Urinary bladder (tissue), 4 donors: ENCODE results near the gene SLC26A2. TPM values are rescaled to one million over a fixed set of nuclear protein-coding genes. Genes with fewer than 3 reads are reported as not detected.

Experiments
- DNase-seq: peaks from one replicate; pipeline ENCODE4 v3.0.0-alpha.2; 2015; ENCODE audit errors: extremely low spot score
- H3K27ac ChIP-seq: one replicate; pipeline ENCODE4 v1.5.1; 2013; ENCODE audit warnings: low read depth, mild to moderate bottlenecking, moderate library complexity
- H3K36me3 ChIP-seq: one replicate; pipeline ENCODE4 v1.6.1; 2013; ENCODE audit warnings: mild to moderate bottlenecking, moderate library complexity; ENCODE audit not compliant: insufficient read depth
- H3K4me1 ChIP-seq: one replicate; pipeline ENCODE4 v1.6.1; 2013; ENCODE audit warnings: mild to moderate bottlenecking, moderate library complexity; ENCODE audit not compliant: insufficient read depth
- H3K4me3 ChIP-seq: one replicate; pipeline ENCODE4 v1.5.1; 2013; ENCODE audit warnings: low read depth, low read length
- WGBS: extraction: QIAGEN DNeasy Blood & Tissue Kit; methylation state at CpG from one replicate; pipeline ENCODE4 v1.1.7; 2013; 5-methylcytosine and 5-hydroxymethylcytosine counted together
- polyA plus RNA-seq: library from polyadenylated mRNA; stranded (reverse); fragments of 200-250 nt; gene quantifications from one replicate; pipeline ENCODE4 v1.2.3, GENCODE V29; 2013
- total RNA-seq: library from RNA; depleted of rRNA; stranded (reverse); fragments of >200 nt; gene quantifications from one replicate; pipeline ENCODE4 v1.2.3, GENCODE V29; 2014
- donor health status: healthy with polysubstance abuse.
- donor health status: healthy.

The SLC26A2 gene
- total and polyA plus RNA-seq, 2 donors = 5.0 to 34.9 TPM

DNA sequence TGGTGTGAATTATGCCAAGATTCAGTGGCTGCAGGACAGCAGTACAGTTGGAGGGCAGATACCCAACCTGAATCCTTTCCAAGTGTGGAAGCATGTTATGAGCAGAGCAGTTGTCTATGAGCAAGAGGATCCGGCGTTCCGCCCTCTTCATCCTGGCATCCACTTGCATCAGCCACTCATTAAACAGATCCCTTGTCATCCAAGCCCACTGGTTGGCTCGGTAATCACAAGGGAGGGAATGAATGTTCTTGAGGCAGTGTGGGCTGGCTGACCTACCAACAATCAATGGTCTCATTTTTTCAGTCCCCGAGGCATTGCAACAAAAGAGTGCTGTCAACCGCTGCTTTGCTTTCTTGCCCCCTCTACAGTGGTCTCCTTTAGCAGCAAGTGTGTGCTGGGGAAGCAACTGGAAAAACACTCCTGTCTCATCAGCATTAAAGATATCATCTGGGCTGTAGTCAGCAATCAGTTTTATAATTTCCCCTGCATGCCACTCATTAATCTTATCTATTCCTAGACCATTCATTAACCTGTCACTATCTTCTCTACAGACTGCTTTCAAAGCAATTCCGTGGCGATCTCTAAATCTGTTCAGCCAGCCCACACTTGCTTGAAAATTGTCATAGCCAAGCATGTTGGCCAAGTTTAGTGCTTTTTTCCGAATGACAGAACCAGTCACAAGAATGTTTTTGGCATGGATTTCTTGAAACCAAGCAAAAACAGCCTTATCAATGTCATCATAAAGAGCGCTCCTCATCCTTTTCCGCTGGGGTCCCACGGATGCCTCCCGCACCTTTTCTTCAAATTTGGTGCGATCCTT is 35.0 kb downstream of the SLC26A2 start:
- DNase-seq = no peak
- no peak overlapping the region for H3K4me3 ChIP-seq
- H3K27ac ChIP-seq = no peak overlapping the region
- H3K4me1 ChIP-seq = no peaks in the 10 kb centered on the region
- H3K36me3 ChIP-seq = no peaks in the 10 kb centered on the region
- WGBS = 83% methylated on average over 14 of the region's 14 CpGs

DNA sequence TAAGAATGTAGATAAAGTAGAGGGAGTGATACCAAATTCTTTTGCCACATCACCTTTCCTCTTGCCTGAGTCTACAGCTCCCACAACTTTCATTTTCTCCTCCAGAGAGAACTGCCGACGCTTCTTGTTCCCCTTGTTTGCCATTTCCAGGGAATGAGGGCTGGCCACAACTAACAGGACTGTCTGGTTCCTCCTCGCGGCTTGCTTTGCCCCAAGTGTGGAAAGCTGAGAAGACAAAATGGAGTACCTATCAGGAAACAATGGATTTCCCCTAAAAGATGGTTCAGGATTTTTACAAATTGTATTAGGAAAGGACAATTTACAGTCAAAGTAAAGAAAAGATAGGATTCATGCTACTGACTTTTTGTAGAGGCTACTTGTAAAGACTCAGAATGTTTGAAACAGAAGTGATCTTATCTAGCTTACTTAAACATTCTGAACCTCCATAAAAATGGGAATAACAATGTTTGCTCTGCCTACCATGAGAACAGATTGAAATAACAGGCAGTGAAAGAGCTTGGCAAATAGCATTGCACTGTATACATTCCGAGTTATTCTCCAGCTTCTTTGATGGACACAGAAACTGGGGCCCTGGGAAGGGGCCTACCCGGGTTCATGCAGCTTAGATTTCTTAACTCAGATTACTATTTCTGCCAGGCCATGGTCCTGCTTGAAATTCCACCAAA is 35.8 kb downstream of the SLC26A2 start:
- Histone ChIP-seq H3K27ac (no peak overlapping the region), H3K36me3 (no peaks in the 10 kb centered on the region), H3K4me3 (no peak overlapping the region), H3K4me1 (no peaks in the 10 kb centered on the region)
- WGBS = 76% methylated on average over 6 of the region's 6 CpGs
- DNase-seq = no peak

DNA sequence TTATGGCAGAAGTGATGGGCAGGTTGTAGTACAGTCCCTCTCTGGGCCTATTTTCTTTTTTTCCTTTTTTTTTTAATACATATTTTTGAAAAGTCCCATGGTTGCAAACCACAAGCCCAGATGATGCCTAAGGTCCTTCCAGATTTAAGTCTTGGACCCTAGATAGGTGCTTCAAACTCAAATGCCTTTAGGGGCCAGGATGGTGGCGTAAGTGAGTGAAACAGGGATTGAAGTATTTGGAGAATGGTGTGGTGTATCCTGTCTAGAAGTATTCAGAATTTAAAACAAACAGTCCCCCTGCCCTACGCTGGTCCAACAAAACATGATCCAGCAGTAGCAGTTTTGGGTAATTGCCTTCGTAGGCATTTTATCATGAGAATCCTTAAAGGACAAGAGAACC is 37.7 kb downstream of the SLC26A2 start:
- no peaks in the 10 kb centered on the region for H3K4me1 ChIP-seq
- WGBS = 97% methylated on average over 3 of the region's 3 CpGs
- H3K36me3 ChIP-seq = no peaks in the 10 kb centered on the region
- H3K4me3 ChIP-seq = no peak overlapping the region
- DNase-seq = no peak
- no peak overlapping the region for H3K27ac ChIP-seq

DNA sequence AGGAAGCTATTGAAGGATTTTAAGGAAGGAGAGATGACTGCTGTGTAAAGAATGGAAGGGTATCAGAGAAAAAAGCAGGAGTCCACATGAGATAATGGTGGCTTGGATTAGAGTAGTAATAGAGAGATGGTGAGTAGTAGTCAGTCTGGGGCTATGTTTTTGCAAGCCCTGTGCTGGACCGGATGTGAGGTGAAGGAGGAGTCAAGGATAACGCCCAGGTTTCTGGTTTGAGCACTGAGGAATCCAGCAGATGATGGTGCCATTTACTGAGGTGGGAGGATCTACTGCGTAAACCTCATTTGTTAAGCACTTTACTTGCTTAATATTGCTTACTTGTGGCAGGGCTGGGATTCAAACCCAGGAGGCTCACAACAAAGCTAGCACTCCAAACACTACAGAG is 38.8 kb downstream of the SLC26A2 start:
- H3K36me3 ChIP-seq = no peaks in the 10 kb centered on the region
- WGBS = 76% methylated on average over 3 of the region's 3 CpGs
- H3K4me3 ChIP-seq = no peak overlapping the region
- no peak for DNase-seq
- no peaks in the 10 kb centered on the region for H3K4me1 ChIP-seq
- peak overlapping the region; percentile 83 for H3K27ac ChIP-seq

DNA sequence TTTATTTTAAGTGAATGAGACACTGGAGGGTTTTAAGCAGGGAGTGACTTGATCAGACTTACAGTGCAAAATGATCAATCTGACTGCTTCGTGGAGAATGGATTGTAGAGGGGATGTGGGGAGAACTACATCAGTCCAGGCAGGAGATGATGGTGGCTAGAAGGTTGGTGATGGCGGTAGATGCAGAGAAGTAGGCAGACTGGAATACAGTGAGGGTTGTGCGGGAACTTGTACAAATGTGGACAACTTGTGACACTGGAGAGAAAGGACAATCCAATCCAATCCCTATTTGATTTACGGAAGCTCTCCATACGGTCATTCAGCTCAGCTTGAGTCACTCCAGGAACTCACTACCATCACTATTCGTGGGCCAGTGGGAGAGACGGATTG is 39.3 kb downstream of the SLC26A2 start:
- 13% methylated on average over 7 of the region's 7 CpGs for WGBS
- no peaks in the 10 kb centered on the region for H3K36me3 ChIP-seq
- no peak for DNase-seq
- H3K4me1 ChIP-seq = no peaks in the 10 kb centered on the region
- H3K4me3 ChIP-seq = peak overlapping the region; percentile 96
- peak overlapping the region; percentile 83 for H3K27ac ChIP-seq

DNA sequence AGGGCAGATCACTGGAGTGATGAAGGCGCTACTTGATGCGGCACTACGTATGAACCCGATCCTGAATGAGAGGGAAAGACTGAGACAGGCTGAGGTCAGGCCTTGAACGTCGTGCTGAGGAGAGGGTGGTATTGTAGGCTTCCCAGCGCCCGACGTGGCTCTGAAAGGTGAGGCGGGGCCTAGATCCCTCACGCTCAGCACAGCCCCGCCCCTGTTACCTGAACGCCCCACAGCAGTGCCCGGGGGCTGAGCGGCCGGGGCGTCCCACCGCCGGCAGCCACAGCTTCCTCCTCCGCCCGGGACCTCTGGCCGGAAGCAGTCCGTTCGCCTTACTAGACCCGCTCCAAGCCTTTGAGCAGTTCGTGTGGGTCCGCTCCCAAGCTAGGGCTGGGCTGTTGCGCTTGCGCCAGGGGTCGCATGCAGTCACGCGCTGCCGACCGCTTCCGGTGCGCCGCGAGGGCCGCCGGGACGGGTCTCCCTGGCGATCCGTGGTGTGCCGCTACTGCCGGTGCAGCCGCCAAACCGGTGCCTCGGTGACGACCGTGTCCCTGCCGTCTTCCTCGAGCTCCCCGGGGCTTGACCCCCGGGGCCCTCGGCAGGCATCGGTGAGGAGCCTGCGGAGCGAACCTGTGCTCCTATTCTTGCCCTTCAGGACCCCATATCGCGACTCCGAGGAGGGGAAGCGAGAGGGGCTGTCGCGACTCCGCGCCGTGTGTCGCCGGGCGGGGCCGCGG is 39.9 kb downstream of the SLC26A2 start, which contains the start of the genes HMGXB3 and TIGD6:
Gene HMGXB3 (plus strand): TSS at position 484 of the 734 bp plus-strand sequence. CDS start 4,114 bp downstream, outside the sequence.
Gene TIGD6 (minus strand): TSS at position 399 of the 734 bp plus-strand sequence. CDS start 4,306 bp downstream, outside the sequence.
- H3K4me1 ChIP-seq = no peaks in the 10 kb centered on the region
- peak within 1 kb of the TSS; percentile 96 for H3K4me3 ChIP-seq
- no peaks in the 10 kb centered on the region for H3K36me3 ChIP-seq
- peak within 1 kb of the TSS; percentile 83 for H3K27ac ChIP-seq
- under 1% methylated on average over 72 of the region's 72 CpGs for WGBS
- peak; percentile 85 for DNase-seq

DNA sequence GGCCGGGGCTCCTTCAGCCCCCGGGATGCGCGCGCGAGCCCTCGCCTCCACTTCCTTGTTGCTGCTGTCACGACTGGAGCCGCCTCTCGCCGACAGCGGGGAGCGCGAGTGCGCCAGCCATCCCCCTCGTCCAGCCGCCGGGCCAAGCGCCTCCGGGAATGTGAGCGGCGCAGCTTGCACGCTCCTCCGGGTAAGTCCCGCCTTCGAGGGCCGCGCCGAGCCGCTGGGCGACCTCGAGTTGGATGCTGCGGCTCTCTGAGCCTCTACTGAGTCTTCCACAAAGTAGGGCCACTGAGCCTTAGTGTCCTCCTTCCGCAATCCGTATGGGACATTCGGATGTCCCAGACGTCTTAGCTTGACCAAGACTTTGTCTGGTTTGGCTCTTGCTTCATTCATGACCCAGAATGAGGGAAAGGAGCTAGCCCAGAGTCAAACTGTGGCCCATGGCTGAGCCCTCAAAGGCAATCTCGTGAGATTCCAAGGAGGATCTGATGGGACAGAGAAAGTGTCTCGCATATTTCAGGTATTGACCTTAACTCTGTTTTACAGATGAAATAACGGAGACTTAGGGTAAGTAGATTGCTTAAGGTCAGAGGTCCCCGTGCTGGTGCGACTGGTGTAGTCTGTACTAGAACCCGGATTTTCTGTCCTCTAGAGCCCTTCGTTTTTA is 40.6 kb downstream of the SLC26A2 start:
- no peak for DNase-seq
- Histone ChIP-seq H3K36me3 (no peaks in the 10 kb centered on the region), H3K4me1 (no peaks in the 10 kb centered on the region), H3K27ac (peak overlapping the region; percentile 83), H3K4me3 (peak overlapping the region; percentile 96)
- WGBS = under 1% methylated on average over 44 of the region's 44 CpGs

DNA sequence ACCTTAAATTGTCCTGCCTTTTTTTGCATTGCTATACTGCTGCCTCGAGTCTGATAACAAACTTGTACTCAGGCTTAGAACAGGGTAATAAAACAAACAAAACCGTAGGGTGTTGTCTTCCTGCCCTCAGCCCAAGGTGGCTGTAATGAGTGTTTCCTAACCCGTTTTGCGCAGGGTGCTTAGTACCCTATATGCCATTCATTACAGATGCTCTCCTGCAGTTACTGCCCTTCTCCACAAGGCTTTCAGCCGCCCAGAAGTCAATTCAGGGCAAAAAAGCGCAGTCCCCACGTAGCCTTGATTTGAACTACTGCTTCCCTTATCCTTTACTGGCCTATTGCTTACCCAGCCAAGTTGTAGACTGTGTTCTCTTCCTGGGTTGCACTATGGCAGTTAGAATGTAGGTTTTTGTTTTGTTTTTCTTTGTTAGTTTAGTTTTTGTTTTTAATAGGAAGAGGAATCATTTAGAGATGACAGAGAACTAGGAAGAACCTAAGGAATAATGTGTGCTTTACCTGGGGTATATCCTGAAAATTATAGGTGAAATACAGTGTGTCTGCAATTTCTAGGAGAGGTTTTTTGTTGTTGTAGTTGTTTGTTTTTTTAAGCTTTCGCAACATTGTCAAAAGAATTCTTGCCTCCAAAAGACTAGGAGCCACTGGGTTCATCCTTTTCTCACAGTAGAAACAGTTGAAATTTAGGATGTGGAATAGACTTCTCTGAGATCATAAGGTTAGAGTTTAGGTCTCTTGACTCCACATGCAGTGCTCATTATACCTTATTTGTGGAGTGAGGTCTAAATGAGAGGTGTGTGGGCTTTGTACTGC is 41.3 kb downstream of the SLC26A2 start:
- H3K27ac ChIP-seq = peak overlapping the region; percentile 83
- no peak for DNase-seq
- no peaks in the 10 kb centered on the region for H3K4me1 ChIP-seq
- H3K4me3 ChIP-seq = peak overlapping the region; percentile 96
- 15% methylated on average over 8 of the region's 8 CpGs for WGBS
- no peaks in the 10 kb centered on the region for H3K36me3 ChIP-seq

DNA sequence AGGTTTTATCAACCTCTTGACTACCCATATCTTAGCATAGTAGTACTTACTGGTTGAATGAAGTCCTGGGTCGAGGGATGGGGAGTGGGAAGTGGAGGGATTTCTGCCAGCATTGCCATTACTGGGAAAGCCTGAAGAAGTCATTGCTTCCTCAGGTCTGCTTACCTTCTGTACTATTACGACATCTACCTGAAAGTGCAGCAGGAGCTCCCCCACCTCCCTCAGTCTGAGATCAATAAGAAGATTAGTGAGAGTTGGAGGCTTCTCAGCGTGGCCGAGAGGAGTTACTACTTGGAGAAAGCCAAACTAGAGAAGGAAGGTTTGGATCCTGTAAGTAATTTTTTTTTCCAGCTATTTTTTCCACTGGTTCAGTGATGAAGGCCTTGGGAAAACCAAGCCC is 45.8 kb downstream of the SLC26A2 start:
- DNase-seq = no peak
- no peaks in the 10 kb centered on the region for H3K4me1 ChIP-seq
- WGBS = 86% methylated on average over 4 of the region's 4 CpGs
- H3K27ac ChIP-seq = no peak overlapping the region
- peaks cover 6% of the 10 kb centered on the region for H3K36me3 ChIP-seq
- no peak overlapping the region for H3K4me3 ChIP-seq

DNA sequence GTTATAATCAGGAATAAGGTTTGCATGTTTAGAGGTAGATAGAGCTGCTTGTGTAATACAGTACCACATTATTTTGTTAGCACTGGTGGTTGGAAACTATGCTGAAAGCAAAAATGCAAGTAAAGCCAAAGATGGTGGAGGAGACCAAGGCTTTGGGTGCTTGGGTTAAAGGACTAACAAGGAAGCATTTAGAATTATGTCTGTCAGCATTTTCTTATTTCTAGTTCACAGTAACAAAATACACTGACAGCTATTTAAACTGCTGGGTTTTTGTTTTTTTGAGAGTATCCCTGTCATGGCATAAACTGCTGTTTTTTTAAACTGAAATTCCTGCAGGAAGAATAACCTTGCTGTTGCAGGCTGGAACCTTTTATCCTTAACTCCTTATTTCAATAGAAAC is 46.5 kb downstream of the SLC26A2 start:
- no peak overlapping the region for H3K4me3 ChIP-seq
- H3K4me1 ChIP-seq = no peaks in the 10 kb centered on the region
- H3K36me3 ChIP-seq = peaks cover 6% of the 10 kb centered on the region
- DNase-seq = no peak
- H3K27ac ChIP-seq = no peak overlapping the region

DNA sequence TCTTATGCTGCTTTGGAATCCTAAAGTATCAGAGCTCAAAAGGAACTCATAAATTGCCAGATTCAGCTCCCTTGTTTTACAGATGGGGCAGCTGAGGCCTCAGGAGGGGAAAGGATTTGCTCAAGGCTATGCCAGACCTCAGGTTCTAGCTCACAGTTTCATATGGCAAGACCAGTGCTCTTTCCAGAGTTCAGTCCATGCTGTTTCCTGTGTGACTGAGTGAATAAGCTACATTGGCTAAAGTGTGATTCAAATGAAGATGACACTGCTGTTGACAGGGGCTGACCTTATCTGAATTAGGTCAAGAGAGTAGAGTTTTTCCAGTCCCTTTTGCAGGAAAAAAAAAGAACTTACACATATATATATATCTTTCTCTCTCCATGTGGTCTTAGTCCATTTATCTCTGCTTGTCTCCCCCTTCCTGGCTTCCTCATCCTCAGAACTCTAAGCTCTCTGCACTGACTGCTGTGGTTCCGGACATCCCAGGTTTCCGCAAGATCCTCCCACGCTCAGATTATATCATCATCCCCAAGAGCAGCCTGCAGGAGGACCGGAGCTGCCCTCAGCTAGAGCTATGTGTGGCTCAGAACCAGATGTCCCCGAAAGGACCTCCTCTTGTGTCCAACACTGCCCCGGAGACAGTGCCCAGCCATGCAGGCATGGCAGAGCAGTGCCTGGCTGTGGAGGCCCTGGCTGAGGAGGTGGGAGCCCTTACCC is 49.3 kb downstream of the SLC26A2 start:
- 88% methylated on average over 6 of the region's 6 CpGs for WGBS
- H3K27ac ChIP-seq = no peak overlapping the region

DNA sequence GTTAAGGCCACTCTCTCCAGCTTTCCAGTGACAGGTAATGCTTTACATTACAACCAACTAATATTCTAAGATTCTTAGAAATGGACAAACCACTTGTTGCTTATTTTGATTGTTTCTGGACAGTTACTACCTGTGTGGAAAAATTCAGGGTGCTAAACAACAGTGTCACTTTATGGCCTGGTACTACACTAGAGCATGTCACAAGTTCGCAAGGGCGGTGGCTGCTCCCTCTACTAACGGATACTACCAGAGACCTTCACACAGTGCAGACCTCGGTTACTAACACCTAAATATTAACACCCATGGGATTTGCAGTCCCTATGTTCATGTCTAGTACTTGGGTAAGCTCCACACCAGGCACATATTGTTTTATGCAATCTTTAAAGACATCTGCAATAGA is 53.4 kb downstream of the SLC26A2 start:
- Histone ChIP-seq H3K4me1 (no peaks in the 10 kb centered on the region), H3K36me3 (peaks cover 10% of the 10 kb centered on the region), H3K27ac (no peak overlapping the region), H3K4me3 (no peak overlapping the region)
- DNase-seq = no peak
- WGBS = 97% methylated on average over 4 of the region's 4 CpGs

More for the DNA sequence above, 49.3 kb downstream of the SLC26A2 start:
- H3K36me3 ChIP-seq = peaks cover 8% of the 10 kb centered on the region
- H3K4me1 ChIP-seq = no peaks in the 10 kb centered on the region
- DNase-seq = no peak
- H3K4me3 ChIP-seq = no peak overlapping the region
